Measurements from ENCODE around the gene PATZ1.

GRCh38 chr22:31378123-31378522, 32.0 kb upstream of the PATZ1 start:
- TF ChIP-seq, protein P1, sequence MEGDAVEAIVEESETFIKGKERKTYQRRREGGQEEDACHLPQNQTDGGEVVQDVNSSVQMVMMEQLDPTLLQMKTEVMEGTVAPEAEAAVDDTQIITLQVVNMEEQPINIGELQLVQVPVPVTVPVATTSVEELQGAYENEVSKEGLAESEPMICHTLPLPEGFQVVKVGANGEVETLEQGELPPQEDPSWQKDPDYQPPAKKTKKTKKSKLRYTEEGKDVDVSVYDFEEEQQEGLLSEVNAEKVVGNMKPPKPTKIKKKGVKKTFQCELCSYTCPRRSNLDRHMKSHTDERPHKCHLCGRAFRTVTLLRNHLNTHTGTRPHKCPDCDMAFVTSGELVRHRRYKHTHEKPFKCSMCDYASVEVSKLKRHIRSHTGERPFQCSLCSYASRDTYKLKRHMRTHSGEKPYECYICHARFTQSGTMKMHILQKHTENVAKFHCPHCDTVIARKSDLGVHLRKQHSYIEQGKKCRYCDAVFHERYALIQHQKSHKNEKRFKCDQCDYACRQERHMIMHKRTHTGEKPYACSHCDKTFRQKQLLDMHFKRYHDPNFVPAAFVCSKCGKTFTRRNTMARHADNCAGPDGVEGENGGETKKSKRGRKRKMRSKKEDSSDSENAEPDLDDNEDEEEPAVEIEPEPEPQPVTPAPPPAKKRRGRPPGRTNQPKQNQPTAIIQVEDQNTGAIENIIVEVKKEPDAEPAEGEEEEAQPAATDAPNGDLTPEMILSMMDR (IDR thresholded peaks at IDR 0.05; ENCODE audit: insufficient read depth, low read depth, low read length): no peak
- no peak for TF ChIP-seq EZH2 (IDR thresholded peaks at IDR 0.05; ENCODE audit: insufficient read depth, low read length)
